Measurements from ENCODE around the gene MXRA7.
"Not testable (repeated sequence)": the region's sequence is repeated elsewhere in the genome, so short reads cannot be mapped to it uniquely, and the experiment has no call there.

MXRA7 gene

GRCh38 chr17:76735586-76736348, 25.0 kb upstream of the MXRA7 start:
- no peak for DNase-seq (ENCODE audit: low read depth in 2 of 2)

GRCh38 chr17:76735006-76735405, 24.2 kb upstream of the MXRA7 start:
- no peak for DNase-seq (ENCODE audit: low read depth in 2 of 2)

- no peak for DNase-seq (ENCODE audit: low read depth in 2 of 2)
These were observed 23.5 kb upstream of the MXRA7 start for GRCh38 chr17:76734080-76734840.

- DNase-seq (ENCODE audit: low read depth in 2 of 2): no peak
These were observed 22.8 kb upstream of the MXRA7 start for GRCh38 chr17:76733618-76733957.

- DNase-seq (ENCODE audit: low read depth in 2 of 2): no peak
These were observed 22.2 kb upstream of the MXRA7 start for GRCh38 chr17:76732734-76733617.

- DNase-seq (ENCODE audit: low read depth in 2 of 2): not testable (repeated sequence)
These were observed 21.3 kb upstream of the MXRA7 start for GRCh38 chr17:76731800-76732733.

GRCh38 chr17:76727745-76728456, 17.1 kb upstream of the MXRA7 start:
- DNase-seq (ENCODE audit: low read depth in 2 of 2): no peak

- DNase-seq (ENCODE audit: low read depth in 2 of 2): peak; percentile 51 to 68
These were observed 16.3 kb upstream of the MXRA7 start, which contains the start of gene METTL23 for GRCh38 chr17:76726776-76727718. Gene METTL23, plus strand, starts transcription at chr17:76726839. Its CDS starts 2,872 bp downstream, at chr17:76729711.

GRCh38 chr17:76726231-76726775, 15.5 kb upstream of the MXRA7 start, which contains the start of gene JMJD6:
Gene JMJD6, minus strand, starts transcription at chr17:76726606. Its CDS starts 131 bp downstream, at chr17:76726475.
- peak; percentile 87 to 93 for DNase-seq (ENCODE audit: low read depth in 2 of 2)

GRCh38 chr17:76725580-76726230, 14.9 kb upstream of the MXRA7 start:
- peak in 1 of 2 donors; percentile 69 for DNase-seq (ENCODE audit: low read depth in 2 of 2)

- no peak for DNase-seq (ENCODE audit: low read depth in 2 of 2)
These were observed 13.0 kb upstream of the MXRA7 start for GRCh38 chr17:76723812-76724211.

- not testable (repeated sequence) for DNase-seq (ENCODE audit: low read depth in 2 of 2)
These were observed 12.2 kb upstream of the MXRA7 start for GRCh38 chr17:76722977-76723376.

- no peak for DNase-seq (ENCODE audit: low read depth in 2 of 2)
These were observed 11.5 kb upstream of the MXRA7 start for GRCh38 chr17:76722279-76722678.

- no peak for DNase-seq (ENCODE audit: low read depth in 2 of 2)
These were observed 10.7 kb upstream of the MXRA7 start for GRCh38 chr17:76721463-76721862.

GRCh38 chr17:76720941-76721340, 10.2 kb upstream of the MXRA7 start:
- DNase-seq (ENCODE audit: low read depth in 2 of 2): no peak

- no peak for DNase-seq (ENCODE audit: low read depth in 2 of 2)
These were observed 9.4 kb upstream of the MXRA7 start for GRCh38 chr17:76720211-76720610.

- no peak for DNase-seq (ENCODE audit: low read depth in 2 of 2)
These were observed 7.8 kb upstream of the MXRA7 start for GRCh38 chr17:76718516-76718915.

- DNase-seq (ENCODE audit: low read depth in 2 of 2): no peak
These were observed 6.1 kb upstream of the MXRA7 start for GRCh38 chr17:76716839-76717215.

All from stimulated activated CD8-positive, alpha-beta memory T cell treated with anti-CD3 and anti-CD28 coated beads, Interleukin-7, amount 100 ng/mL, for 4 hours (primary cell).